ENCODE results near the gene ESR1. TPM values are rescaled to one million over a fixed set of nuclear protein-coding genes. Genes with fewer than 3 reads are reported as not detected.

ESR1 gene
- total RNA-seq, 1 experiment from 2014 or later, result 0.98 TPM

DNA sequence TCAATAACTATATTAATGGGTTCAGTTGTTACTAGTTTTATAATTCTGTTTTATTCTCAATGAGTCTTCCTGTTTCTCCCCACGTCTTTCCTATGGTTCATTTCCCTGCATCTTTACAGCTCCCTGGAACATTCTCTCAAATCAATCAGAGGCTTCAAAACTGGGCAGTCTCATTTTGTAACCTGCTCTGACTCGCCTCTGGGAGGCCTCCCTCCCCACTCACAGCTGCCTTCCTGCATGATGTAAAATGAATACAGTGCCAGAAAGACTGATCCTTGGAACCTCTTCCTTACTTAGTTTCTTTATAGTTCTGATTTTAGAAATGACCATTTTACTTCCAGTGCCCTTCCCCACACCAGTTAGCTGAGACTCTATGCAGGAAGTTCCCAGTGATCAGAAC, 103.9 kb downstream of the ESR1 start (continued):
- TF ChIP-seq, protein P1, sequence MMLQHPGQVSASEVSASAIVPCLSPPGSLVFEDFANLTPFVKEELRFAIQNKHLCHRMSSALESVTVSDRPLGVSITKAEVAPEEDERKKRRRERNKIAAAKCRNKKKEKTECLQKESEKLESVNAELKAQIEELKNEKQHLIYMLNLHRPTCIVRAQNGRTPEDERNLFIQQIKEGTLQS (CRISPR knock-in tag; conservative IDR thresholded peaks at IDR 0.05), result no peak
- no peak for TF ChIP-seq SP1 (CRISPR knock-in tag; conservative IDR thresholded peaks at IDR 0.05)
- TF ChIP-seq OVOL2 (CRISPR knock-in tag; IDR thresholded peaks at IDR 0.05; ENCODE audit: borderline replicate concordance), result no peak
- TF ChIP-seq, protein P2, sequence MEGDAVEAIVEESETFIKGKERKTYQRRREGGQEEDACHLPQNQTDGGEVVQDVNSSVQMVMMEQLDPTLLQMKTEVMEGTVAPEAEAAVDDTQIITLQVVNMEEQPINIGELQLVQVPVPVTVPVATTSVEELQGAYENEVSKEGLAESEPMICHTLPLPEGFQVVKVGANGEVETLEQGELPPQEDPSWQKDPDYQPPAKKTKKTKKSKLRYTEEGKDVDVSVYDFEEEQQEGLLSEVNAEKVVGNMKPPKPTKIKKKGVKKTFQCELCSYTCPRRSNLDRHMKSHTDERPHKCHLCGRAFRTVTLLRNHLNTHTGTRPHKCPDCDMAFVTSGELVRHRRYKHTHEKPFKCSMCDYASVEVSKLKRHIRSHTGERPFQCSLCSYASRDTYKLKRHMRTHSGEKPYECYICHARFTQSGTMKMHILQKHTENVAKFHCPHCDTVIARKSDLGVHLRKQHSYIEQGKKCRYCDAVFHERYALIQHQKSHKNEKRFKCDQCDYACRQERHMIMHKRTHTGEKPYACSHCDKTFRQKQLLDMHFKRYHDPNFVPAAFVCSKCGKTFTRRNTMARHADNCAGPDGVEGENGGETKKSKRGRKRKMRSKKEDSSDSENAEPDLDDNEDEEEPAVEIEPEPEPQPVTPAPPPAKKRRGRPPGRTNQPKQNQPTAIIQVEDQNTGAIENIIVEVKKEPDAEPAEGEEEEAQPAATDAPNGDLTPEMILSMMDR (IDR thresholded peaks at IDR 0.05), result no peak
- TF ChIP-seq, protein P3, sequence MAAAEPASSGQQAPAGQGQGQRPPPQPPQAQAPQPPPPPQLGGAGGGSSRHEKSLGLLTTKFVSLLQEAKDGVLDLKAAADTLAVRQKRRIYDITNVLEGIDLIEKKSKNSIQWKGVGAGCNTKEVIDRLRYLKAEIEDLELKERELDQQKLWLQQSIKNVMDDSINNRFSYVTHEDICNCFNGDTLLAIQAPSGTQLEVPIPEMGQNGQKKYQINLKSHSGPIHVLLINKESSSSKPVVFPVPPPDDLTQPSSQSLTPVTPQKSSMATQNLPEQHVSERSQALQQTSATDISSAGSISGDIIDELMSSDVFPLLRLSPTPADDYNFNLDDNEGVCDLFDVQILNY (CRISPR knock-in tag; IDR thresholded peaks at IDR 0.05), result no peak

DNA sequence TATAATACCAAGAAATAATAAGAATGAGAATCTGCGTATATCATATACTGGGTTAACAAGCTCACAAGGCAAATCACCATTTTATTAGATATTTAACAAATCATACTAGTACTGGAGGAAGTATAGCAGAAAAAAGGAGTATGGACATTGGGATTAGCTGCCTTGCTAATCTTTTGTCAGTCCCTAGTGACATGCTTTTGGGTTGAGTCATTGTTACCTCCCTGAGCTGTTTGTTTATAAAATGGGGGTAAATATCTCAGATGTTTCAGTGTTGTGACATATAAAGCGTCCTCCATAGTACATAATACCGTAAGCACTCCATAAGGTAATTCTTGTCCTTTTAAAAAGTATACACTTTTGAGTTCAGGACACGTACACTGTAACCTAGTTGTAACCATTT, 107.0 kb downstream of the ESR1 start:
- ChIA-PET POLR2A (no interaction called here), CTCF (no interaction called here)
- Mint-ChIP-seq H3K9me3 (no peaks in the 10 kb centered on the region), H3K27ac (no peak overlapping the region), H3K27me3 (ENCODE audit: low read depth) (no peaks in the 10 kb centered on the region), H3K36me3 (no peaks in the 10 kb centered on the region), H3K4me1 (peaks cover 14% of the 10 kb centered on the region), H3K4me3 (no peak overlapping the region)
- ATAC-seq (no peak; the same call in 1 of the 2 replicates), DNase-seq (ENCODE audit: low spot score) (no peak)
- TF ChIP-seq ZBTB21 (CRISPR knock-in tag; IDR thresholded peaks at IDR 0.05; ENCODE audit: borderline replicate concordance) (no peak), CREB1 (CRISPR knock-in tag; IDR thresholded peaks at IDR 0.05) (no peak), ZNF232 (CRISPR knock-in tag; IDR thresholded peaks at IDR 0.05) (no peak), TEAD4 (CRISPR knock-in tag; IDR thresholded peaks at IDR 0.05) (no peak), SOX15 (CRISPR knock-in tag; IDR thresholded peaks at IDR 0.05) (no peak), RELA (CRISPR knock-in tag; IDR thresholded peaks at IDR 0.05; ENCODE audit: borderline replicate concordance) (no peak), TP53 (CRISPR knock-in tag; IDR thresholded peaks at IDR 0.05) (no peak), FOXK1 (CRISPR knock-in tag; IDR thresholded peaks at IDR 0.05) (no peak), NFYB (CRISPR knock-in tag; conservative IDR thresholded peaks at IDR 0.05; ENCODE audit: low read depth) (no peak), GTF2I (CRISPR knock-in tag; conservative IDR thresholded peaks at IDR 0.05) (no peak), TEAD1 (CRISPR knock-in tag; IDR thresholded peaks at IDR 0.05) (no peak)
- TF ChIP-seq, protein P4, sequence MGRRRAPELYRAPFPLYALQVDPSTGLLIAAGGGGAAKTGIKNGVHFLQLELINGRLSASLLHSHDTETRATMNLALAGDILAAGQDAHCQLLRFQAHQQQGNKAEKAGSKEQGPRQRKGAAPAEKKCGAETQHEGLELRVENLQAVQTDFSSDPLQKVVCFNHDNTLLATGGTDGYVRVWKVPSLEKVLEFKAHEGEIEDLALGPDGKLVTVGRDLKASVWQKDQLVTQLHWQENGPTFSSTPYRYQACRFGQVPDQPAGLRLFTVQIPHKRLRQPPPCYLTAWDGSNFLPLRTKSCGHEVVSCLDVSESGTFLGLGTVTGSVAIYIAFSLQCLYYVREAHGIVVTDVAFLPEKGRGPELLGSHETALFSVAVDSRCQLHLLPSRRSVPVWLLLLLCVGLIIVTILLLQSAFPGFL (CRISPR knock-in tag; IDR thresholded peaks at IDR 0.05; ENCODE audit: borderline replicate concordance), result no peak
- TF ChIP-seq, protein P5, sequence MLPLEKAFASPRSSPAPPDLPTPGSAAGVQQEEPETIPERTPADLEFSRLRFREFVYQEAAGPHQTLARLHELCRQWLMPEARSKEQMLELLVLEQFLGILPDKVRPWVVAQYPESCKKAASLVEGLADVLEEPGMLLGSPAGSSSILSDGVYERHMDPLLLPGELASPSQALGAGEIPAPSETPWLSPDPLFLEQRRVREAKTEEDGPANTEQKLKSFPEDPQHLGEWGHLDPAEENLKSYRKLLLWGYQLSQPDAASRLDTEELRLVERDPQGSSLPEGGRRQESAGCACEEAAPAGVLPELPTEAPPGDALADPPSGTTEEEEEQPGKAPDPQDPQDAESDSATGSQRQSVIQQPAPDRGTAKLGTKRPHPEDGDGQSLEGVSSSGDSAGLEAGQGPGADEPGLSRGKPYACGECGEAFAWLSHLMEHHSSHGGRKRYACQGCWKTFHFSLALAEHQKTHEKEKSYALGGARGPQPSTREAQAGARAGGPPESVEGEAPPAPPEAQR (CRISPR knock-in tag; IDR thresholded peaks at IDR 0.05), result no peak
- TF ChIP-seq, protein P6, sequence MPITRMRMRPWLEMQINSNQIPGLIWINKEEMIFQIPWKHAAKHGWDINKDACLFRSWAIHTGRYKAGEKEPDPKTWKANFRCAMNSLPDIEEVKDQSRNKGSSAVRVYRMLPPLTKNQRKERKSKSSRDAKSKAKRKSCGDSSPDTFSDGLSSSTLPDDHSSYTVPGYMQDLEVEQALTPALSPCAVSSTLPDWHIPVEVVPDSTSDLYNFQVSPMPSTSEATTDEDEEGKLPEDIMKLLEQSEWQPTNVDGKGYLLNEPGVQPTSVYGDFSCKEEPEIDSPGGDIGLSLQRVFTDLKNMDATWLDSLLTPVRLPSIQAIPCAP (CRISPR knock-in tag; IDR thresholded peaks at IDR 0.05), result no peak
- TF ChIP-seq, protein P7, sequence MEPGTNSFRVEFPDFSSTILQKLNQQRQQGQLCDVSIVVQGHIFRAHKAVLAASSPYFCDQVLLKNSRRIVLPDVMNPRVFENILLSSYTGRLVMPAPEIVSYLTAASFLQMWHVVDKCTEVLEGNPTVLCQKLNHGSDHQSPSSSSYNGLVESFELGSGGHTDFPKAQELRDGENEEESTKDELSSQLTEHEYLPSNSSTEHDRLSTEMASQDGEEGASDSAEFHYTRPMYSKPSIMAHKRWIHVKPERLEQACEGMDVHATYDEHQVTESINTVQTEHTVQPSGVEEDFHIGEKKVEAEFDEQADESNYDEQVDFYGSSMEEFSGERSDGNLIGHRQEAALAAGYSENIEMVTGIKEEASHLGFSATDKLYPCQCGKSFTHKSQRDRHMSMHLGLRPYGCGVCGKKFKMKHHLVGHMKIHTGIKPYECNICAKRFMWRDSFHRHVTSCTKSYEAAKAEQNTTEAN (CRISPR knock-in tag; IDR thresholded peaks at IDR 0.05), result no peak
- TF ChIP-seq, protein P8, sequence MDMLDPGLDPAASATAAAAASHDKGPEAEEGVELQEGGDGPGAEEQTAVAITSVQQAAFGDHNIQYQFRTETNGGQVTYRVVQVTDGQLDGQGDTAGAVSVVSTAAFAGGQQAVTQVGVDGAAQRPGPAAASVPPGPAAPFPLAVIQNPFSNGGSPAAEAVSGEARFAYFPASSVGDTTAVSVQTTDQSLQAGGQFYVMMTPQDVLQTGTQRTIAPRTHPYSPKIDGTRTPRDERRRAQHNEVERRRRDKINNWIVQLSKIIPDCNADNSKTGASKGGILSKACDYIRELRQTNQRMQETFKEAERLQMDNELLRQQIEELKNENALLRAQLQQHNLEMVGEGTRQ (CRISPR knock-in tag; IDR thresholded peaks at IDR 0.05), result no peak
- TF ChIP-seq, protein P9, sequence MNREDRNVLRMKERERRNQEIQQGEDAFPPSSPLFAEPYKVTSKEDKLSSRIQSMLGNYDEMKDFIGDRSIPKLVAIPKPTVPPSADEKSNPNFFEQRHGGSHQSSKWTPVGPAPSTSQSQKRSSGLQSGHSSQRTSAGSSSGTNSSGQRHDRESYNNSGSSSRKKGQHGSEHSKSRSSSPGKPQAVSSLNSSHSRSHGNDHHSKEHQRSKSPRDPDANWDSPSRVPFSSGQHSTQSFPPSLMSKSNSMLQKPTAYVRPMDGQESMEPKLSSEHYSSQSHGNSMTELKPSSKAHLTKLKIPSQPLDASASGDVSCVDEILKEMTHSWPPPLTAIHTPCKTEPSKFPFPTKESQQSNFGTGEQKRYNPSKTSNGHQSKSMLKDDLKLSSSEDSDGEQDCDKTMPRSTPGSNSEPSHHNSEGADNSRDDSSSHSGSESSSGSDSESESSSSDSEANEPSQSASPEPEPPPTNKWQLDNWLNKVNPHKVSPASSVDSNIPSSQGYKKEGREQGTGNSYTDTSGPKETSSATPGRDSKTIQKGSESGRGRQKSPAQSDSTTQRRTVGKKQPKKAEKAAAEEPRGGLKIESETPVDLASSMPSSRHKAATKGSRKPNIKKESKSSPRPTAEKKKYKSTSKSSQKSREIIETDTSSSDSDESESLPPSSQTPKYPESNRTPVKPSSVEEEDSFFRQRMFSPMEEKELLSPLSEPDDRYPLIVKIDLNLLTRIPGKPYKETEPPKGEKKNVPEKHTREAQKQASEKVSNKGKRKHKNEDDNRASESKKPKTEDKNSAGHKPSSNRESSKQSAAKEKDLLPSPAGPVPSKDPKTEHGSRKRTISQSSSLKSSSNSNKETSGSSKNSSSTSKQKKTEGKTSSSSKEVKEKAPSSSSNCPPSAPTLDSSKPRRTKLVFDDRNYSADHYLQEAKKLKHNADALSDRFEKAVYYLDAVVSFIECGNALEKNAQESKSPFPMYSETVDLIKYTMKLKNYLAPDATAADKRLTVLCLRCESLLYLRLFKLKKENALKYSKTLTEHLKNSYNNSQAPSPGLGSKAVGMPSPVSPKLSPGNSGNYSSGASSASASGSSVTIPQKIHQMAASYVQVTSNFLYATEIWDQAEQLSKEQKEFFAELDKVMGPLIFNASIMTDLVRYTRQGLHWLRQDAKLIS (CRISPR knock-in tag; IDR thresholded peaks at IDR 0.05; ENCODE audit: borderline replicate concordance), result no peak
- TF ChIP-seq, protein P10, sequence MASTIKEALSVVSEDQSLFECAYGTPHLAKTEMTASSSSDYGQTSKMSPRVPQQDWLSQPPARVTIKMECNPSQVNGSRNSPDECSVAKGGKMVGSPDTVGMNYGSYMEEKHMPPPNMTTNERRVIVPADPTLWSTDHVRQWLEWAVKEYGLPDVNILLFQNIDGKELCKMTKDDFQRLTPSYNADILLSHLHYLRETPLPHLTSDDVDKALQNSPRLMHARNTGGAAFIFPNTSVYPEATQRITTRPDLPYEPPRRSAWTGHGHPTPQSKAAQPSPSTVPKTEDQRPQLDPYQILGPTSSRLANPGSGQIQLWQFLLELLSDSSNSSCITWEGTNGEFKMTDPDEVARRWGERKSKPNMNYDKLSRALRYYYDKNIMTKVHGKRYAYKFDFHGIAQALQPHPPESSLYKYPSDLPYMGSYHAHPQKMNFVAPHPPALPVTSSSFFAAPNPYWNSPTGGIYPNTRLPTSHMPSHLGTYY (CRISPR knock-in tag; IDR thresholded peaks at IDR 0.05), result no peak
